ENCODE measurements around the gene SEMA6B. TPM values are rescaled to one million over a fixed set of nuclear protein-coding genes. Genes with fewer than 3 reads are reported as not detected.

The SEMA6B gene
- total RNA-seq, 1 experiment from 2014 or later, result 38.4 TPM

- no peaks in the 10 kb centered on the region; the same call in 1 of the 2 replicates for H3K27me3 ChIP-seq (ENCODE audit: insufficient read depth, low read length)
- Mint-ChIP-seq H3K4me1 (peaks cover 11 to 34% of the 10 kb centered on the region in 2 experiments), H3K9me3 (peaks cover 0 to 2% of the 10 kb centered on the region in 2 experiments; a peak in 1 of 5 replicates), H3K4me3 (peak overlapping the region; percentile 56 to 85), H3K27ac (no peak overlapping the region), H3K36me3 (ENCODE audit: insufficient read depth in 1 of 3, low read depth in 3 of 3) (no peaks in the 10 kb centered on the region), H3K27me3 (ENCODE audit: low read depth) (peaks cover 56% of the 10 kb centered on the region)
- H2BK12ac ChIP-seq (ENCODE audit: insufficient read length, low read depth, low read length), result no peak overlapping the region
- H3K4me1 ChIP-seq (ENCODE audit: insufficient read depth, low read length), result no peaks in the 10 kb centered on the region
- H4K91ac ChIP-seq (ENCODE audit: insufficient read length, low read depth, low read length), result no peak overlapping the region
- H4K20me1 ChIP-seq (ENCODE audit: control insufficient read depth, insufficient read depth, insufficient read length), result no peaks in the 10 kb centered on the region
- peak; percentile 61 for DNase-seq
- H3K18ac ChIP-seq (ENCODE audit: insufficient read length, low read depth, low read length), result no peak overlapping the region
- no peak overlapping the region for H3T11ph ChIP-seq (ENCODE audit: low read length)
- H3K9ac ChIP-seq (ENCODE audit: extremely low read depth, insufficient read length, low read length), result no peak overlapping the region
- no peak overlapping the region for H3K4me2 ChIP-seq (ENCODE audit: insufficient read depth, insufficient read length, low read length)
- no peak overlapping the region for H4K8ac ChIP-seq (replicated peaks; ENCODE audit: insufficient read length, low read depth, low read length)
- H3K27ac ChIP-seq (ENCODE audit: insufficient read length, low read depth, low read length), result no peak overlapping the region
- no peaks in the 10 kb centered on the region for H3K9me3 ChIP-seq (ENCODE audit: control insufficient read depth, low read depth, low read length)
- peaks cover 4% of the 10 kb centered on the region for H3K79me1 ChIP-seq (ENCODE audit: insufficient read depth, low read depth, low read length, poor library complexity, severe bottlenecking)
- no peak overlapping the region for H2BK5ac ChIP-seq (ENCODE audit: insufficient read length, low read length)
- no peak overlapping the region for H2BK20ac ChIP-seq (ENCODE audit: low read depth, low read length, poor library complexity, severe bottlenecking)
- H3K14ac ChIP-seq (ENCODE audit: insufficient read depth, low read length), result no peak overlapping the region
- no peak overlapping the region for H2BK120ac ChIP-seq (ENCODE audit: low read depth, low read length, poor library complexity, severe bottlenecking)
- WGBS (ENCODE audit: extremely low coverage, insufficient read length, low lambda C conversion rate), result no CpG with 5 or more reads among the region's 57 CpGs
- H3K23me2 ChIP-seq (ENCODE audit: insufficient read length, low read depth, low read length, poor library complexity, severe bottlenecking), result peaks cover 3% of the 10 kb centered on the region
- H3K79me2 ChIP-seq (ENCODE audit: insufficient read depth, low read length), result no peaks in the 10 kb centered on the region
- H3K4ac ChIP-seq (ENCODE audit: low read depth, low read length), result no peak overlapping the region
- H2AK5ac ChIP-seq (ENCODE audit: insufficient read length, low read length), result no peak overlapping the region
- no peak overlapping the region for H2BK15ac ChIP-seq (ENCODE audit: low read depth, low read length)
- H2AFZ ChIP-seq (ENCODE audit: low read length), result no peak overlapping the region
- H3K56ac ChIP-seq (ENCODE audit: insufficient read length, low read depth, low read length), result no peak overlapping the region
- no peak for TF ChIP-seq CTCF (conservative IDR thresholded peaks at IDR 0.05)
- no peak overlapping the region for H4K5ac ChIP-seq (ENCODE audit: insufficient read length, low read depth, low read length)
- H3K23ac ChIP-seq (ENCODE audit: insufficient read length, low read depth, low read length), result no peak overlapping the region
Observed at GRCh38 chr19:4581666-4582553, 22.4 kb upstream of the SEMA6B start.

Measured in H9 (cell line).